HL-60 (cell line): ENCODE measurements around the gene SLC5A9.

ENCODE experiments used
- CTCF ChIP-seq: IDR thresholded peaks from one replicate; pipeline ENCODE4 v1.5.1; 2011; ENCODE audit warnings: low read length, control low read depth, inconsistent platforms; ENCODE audit not compliant: insufficient read depth
- POLR2AphosphoS5 ChIP-seq: IDR thresholded peaks from 2 replicates; pipeline ENCODE4 v1.6.1; 2012; ENCODE audit warnings: low read depth

- no peak for TF ChIP-seq CTCF
- TF ChIP-seq POLR2AphosphoS5 = no peak
Observed at GRCh38 chr1:48194801-48195200, 27.7 kb upstream of the SLC5A9 start.
